NAMALWA (cell line): Measurements from ENCODE around the gene TRIM2.
A peak's percentile ranks its signal among the peaks of the same experiment; 100 is the strongest.
"Not testable (repeated sequence)": the region's sequence is repeated elsewhere in the genome, so short reads cannot be mapped to it uniquely, and the experiment has no call there.

Source experiments
- DNase-seq: peaks from one replicate; pipeline ENCODE4 v3.0.0-alpha.2; 2015; ENCODE audit warnings: low spot score

The TRIM2 gene

DNA sequence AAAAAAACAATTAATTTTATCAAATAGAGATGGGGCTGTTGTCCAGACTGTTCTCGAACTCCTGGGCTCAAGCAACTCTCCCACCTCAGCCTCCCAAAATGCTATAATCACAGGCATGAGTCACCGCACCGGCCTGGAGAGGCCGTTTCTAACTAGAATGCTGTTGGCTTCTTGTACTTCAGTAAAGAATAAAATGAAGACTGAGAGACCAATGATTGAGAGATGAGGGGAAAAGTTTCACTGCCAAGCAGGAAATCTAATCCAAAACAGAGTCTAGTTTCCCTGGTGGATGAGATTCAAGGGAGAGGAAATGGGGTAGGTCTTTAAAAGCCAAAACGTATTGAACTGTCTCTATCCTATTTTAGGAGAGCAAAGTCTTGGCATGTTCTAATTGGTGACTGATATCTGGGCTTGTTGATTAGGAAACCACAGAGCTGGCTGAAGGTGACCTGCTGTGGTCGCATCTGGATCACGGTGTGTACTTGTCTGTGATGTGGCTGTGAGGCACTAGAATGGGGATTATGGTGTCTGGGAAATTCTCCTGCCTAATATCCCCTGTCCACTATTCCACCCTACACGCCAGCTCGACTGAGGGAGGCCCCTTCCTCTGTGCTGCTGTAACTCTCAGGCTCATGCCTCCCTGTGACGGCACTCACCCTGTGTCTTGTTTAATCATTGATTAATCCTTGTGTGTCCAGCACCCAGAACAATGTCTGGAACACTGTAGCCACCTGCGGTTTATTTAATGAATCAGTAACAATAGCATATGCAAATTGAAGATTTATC is 15.0 kb upstream of the TRIM2 start:
- DNase-seq: no peak

DNA sequence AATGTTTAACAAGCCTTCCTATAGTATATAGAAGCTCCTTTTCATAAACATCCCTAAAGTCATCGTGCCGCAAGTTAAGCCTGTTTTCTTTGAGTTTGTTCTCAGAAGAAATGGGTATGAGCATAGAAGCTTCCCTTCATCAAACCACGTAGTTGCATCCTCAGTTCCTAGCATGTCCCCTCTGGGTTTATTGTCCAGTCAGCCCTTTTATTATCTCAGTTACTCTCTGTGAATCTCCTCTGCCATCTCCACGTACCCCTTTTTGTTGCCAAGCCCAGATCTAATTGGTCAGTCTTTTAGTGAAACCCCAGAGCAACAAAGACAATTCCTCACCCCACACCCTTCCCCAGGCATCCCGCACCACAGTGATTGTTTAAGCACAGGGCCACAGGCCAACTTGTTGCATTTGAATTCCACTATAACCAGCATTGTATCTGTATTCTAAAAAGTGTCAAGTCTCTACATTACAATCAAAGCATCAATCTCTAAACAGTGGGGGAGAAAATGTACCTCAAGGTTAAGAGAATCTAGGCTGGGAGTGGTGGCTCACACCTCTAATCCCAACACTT is 12.4 kb upstream of the TRIM2 start:
- DNase-seq: no peak

DNA sequence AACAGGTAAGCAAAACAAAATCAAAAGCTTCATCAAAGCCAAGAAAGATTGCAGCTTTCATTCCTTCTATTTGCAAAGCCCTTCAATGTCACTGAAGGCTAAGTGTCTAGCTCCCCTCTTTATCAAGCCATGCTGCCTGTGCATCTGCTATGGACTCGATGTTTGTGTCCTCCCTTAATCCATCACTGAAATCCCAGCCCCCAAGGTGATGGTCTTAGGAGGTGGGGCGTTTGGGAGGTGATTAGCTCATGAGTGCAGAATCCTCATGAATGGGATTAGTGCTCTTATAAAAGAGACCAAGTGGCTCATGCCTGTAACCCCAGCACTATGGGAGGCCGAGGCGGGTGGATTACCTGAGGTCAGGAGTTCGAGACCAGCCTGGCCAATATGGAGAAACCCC is 6.9 kb upstream of the TRIM2 start:
- no peak for DNase-seq

DNA sequence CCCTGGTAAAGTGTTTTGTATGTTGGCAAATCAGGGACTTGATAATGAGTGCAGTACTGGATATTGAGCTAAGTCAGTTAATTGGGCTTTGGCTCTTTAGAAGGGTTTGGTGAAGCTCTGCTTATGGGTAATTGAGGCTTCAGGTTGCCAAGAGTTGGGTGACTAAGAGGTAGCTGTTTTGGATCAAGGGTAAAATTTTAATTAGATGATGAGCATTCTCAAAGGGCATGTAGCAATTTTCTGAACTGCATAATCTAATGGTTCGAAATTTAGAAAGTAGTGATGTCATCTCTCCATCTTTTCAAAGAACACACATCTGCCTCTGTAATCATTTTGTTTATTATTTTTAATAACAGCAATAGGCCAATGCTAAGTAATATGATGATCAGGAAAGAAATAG is 5.5 kb upstream of the TRIM2 start:
- no peak for DNase-seq

DNA sequence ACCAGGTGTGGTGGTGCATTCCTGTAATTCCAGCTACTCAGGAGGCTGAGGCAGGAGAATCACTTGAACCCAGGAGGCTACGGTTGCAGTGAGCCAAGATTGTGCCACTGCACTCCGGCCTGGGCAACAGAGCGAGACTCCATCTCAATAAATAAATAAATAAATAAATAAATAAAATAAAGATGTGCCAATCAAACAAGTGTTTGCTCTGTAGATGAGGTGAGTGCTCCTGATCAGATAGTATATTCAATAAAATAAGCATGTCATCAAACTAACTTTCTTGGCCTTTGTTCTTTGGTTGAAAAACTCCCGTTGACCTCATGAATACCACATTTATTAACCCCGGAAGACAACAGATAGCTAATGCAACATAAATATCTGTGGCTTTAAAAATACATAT is 497 bp upstream of the TRIM2 start:
- DNase-seq: not testable (repeated sequence)

DNA sequence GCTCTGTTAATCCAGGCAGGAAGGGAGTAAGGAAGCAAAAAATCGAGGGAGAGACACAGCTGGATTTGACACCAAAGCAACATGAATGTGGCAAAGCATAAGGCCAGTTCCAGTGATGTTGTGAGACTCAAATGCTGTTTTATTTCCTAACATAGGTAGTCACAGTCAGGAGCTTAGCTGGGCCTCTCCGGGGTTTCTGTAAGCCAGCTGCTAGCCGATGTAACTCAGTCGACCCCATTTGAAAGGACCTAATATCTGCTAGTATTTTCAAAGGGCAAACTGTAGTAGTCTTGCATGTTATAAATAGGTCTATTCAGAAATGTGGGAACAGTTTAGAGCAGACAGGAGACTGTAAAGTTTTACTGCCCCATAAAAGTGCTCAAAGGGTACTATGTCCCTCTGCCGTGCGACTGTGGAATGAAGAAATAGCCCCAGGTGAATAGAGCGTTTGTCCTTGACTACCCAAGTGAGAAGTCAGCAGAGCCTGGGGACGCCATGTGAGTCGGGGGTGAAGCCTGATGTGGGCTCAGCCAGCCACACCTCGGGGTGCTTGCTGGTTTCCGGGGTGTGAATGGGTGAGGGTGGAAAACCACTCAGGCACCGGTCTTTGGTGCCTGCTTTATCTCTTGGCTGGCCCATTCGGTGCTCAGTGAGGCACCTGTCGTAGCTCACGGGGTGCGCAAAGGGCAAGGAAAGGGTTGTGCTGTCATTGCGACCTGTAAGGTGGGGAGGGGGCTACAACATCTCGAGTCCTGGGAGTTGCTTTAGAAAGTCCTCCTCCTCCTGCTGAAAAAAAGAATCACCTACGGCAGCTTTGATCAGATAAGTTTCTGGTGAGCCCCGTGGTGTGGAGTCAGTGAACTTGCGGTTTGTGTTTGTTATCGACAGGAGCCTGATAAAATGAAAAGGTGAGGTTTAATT is 745 bp downstream of the TRIM2 start:
- DNase-seq: no peak

DNA sequence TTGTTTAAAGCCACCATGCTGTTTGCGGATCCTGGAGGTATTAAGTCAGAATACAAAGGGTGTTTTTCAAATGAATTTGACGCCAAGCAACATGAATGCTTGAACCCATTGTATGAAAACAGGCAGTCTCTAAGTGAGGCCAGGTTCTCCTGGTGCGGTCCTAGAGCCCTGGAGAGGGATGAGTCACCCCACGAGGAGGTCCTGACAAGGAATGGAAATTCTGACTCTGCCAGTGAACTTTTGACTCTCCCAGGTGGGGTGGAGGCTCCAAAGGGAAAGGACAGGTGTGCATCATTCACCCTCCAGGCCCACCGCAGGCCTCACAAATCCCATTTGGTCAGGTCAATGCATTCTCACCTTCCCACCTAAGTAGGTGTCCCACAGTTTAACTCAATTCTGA is 1.5 kb downstream of the TRIM2 start:
- no peak for DNase-seq

DNA sequence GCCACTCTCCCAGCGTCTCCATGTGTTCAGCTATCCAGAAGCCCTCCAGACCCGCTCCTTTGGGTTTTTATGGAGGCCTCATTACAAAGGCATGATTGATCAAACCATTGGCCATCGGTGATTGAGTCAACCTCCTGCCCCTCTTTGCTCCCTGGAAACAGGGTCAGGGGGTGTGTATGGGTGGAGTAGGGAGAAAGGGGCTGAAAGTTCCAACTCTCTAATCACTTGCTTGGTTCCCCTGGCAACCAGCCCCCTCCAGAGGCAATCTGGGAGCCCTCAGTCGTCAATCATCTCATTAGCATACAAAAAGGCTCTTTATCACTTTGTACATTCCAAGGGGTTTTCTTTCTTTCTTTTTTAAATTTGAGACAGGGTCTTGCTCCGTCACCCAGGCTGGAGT is 2.3 kb downstream of the TRIM2 start:
- DNase-seq: no peak

DNA sequence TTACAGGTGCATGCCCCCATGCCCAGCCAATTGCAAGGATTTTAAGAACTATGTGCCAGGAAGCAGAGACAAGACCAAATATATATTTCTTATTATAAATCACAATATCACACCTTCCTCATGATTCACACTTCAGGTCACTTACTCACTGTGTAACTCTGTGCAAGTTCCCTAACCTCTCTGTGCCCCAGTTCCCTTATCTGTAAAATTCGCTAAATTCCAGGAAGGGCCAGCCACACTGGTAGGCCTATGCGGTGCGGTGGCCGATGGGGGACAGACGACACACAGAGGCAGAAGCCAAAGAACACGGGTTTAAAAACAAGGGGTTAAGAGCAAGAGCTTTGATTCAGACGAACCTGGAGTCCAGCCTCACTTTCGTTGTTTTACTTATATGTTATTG is 2.8 kb downstream of the TRIM2 start:
- DNase-seq: no peak

DNA sequence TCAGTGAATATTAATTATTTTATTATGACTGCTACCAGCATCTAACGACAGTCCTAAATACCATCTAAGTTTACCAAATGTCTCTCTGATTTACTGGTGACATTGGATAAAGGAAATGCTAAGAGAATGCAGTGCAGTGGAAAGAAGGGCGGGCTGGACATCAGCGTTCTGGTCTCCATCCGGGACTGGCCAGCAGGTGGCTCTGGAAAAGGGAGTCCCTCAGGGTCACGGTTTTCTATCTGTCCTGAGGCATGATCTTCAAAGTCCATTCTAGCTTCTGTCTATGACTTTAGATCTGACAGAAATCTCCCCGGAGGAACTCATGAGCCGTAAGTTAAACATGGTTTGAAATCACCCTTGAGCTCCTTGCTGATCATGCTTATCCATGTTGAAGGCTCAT is 3.3 kb downstream of the TRIM2 start:
- no peak for DNase-seq

DNA sequence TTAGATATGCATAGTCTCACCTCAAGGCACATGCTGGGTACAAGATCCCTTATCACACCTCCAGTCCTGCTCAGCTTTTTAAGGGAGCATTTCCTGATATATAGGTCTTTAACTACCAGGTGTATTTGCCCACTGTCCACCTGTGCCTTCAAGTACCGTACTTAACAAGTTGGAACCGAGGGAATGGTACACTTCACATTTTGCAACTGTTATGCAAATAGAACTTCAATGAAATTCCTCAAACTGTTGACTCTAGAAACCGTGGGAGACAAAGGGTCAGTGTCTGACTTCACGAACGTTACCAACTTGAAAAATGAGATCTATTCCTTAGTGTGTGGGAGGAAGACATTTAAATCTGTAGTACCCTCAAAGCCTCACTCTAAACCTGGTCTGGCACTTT is 5.2 kb downstream of the TRIM2 start:
- no peak for DNase-seq

DNA sequence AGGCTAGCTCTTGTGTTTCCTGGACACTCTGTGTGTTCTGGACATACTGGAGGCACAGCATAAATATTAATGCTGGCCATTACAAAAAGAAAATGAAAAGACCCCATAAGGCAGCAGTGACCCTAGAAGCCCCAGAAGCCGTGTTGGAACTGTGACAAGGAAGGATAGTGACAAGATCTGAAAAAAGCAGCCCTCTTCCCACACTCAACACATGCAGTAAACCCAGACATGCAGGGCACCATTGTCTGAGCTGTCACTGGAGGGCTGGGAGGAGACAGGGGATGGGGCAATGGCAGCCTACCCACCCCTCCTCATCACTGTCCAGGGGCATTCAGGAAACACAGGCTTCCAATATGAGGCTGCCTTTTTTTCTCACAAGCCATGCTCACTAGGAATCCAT is 6.5 kb downstream of the TRIM2 start:
- no peak for DNase-seq

DNA sequence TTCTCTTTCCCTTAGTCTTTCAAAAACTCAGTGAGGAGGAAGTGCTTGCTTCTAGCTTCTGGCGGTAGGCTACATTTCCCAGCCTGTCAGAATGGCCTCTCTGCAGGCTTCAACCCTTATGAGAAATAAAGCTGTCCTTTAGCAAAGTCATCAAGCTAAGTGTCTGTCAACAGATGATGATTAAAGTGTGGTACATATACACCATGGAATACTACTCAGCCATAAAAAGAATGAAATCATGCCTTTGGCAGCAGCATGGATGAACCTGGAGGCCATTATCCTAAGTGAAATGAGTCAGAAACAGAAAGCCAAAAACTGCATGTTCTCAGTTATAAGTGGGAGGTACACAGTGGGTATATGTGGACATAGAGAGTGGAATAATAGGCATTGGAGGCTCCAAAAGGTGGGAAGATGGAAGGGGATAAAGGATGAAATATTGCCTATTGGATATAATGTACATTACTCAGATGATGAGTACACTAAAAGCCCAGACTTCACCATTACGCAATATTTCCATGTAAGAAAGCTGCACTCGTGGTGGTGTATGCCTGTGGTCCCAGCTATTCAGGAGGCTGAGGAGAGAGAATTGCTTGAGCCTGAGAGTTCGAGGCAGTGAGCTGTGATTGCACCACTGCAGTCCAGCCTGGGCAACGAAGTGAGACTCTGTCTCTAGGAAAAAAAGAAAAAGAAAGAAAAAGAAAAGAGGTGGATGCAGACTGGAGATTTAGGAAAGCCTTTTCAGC is 7.9 kb downstream of the TRIM2 start:
- DNase-seq: no peak

DNA sequence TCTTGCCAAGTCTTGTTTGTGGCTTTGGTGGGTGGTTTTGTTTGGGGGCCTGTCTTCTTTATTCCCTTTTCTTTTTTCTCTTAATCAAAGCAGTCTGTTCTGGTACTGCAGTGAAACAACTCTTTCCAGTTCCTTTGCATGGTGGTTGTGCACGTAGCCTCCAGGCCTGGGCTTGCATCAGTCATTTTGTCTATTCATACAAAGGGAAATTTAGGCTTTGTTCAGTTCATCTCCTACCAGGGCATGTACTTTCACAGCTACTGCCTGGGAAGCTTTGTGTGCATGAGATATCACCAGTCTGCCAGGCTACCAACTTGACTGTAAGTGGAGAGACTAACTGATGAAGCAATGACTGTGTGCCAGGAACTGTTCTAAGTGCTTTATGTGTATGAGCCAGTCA is 8.5 kb downstream of the TRIM2 start:
- DNase-seq: no peak

DNA sequence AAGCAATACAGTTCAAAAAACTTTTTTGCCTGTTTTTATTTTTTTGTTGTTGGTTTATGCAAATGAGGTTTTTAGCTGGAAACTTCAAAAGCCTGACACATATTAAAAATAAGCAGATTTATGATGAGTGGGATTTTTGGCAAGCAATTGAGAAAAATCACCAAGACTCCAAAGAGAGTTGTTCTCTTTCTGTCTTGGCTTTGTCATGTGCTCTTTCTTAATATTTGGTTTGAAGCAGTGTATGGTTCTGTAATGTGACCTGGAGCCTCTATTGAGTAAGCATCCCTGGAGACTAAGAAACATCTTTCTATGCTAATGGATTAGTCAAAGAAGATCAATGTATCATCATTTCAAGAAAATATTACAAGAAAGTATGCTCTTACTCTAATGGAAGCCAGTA is 11.7 kb downstream of the TRIM2 start:
- DNase-seq: no peak

DNA sequence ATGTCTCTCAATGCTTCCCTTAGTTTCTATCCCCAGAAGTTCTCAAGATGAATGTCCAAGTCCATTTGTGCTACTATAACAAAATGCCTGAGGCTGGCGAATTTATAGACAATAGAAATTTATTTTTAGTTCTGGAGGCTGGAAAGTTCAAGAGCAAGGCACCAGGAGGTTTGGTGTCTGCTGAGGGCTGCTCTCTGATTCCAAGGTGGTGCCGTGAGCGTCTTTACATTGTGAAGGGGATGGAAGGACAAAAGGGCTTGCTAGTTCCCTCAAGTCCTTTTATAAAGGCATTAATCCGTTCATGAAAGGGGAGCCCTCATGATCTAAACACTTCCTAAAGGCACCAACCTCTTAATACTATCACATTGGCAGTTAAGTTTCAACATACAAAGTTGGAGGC is 12.3 kb downstream of the TRIM2 start:
- DNase-seq: no peak

DNA sequence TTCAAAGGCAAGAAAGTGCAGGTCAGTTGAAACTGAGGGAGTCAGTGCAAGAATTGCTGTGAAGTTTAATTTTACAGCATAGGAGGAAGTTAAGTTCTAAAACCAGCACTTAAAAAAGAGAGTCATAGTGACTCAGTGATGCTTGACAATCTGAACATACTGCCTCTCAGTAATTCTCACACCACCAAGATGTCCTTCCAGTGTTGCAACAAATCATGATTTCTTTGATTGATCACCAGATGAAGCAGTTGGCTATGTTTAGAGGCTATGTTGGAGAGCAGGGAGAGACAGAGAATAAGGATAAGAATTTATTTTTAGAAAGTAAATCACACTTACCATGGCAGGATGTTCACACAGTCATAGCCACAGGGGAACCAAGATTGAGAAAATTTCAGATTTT is 13.2 kb downstream of the TRIM2 start:
- DNase-seq: peak; percentile 34

DNA sequence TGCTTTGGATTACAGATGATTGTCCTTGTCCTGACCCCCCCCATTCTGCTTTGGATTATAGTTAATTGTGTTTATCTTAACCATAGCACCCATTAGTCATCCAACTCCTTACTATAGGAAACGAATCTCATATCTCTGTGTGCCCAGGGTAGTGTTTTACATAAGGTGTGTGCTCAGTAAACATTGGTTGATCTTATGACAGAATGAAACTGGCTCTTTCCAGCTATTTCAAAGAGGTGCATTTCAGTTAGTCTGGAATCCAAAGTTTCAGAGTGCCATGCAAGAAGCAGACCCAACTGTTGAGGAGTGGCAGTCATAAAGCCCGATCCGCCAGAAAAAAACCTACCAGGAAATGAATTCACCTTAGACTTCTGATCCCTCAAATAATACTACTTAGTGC is 14.7 kb downstream of the TRIM2 start:
- no peak for DNase-seq

DNA sequence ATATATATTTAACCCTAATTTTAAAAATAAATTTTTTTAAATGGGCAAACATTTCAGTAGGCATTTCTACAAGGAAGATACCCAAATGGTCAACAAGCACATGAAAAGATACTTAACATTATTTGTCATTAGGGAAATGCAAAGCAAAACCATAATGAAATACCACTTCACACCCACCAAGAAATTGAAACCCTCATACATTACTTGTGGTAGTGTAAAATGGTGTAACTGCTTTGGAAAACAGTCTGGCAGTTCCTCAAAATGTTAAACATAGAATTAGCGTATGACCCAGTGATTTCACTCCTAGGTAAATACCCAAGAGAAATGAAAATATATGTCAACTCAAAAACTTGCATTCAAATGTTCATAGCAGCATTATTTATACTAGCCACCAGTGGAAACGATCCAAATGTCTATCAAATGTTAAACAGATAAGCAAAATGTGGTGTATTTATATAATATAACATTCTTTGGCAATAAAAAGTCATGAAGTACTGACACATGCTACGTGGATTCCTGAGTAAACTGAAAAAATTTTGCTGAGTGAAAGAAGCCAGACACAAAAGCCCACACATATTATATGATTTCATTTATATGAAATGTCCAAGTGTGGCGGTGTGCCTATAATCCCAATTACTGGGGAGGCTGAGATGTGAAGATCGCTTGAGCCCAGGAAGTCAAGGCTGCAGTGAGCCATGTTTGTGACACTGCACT is 16.6 kb downstream of the TRIM2 start:
- no peak for DNase-seq

DNA sequence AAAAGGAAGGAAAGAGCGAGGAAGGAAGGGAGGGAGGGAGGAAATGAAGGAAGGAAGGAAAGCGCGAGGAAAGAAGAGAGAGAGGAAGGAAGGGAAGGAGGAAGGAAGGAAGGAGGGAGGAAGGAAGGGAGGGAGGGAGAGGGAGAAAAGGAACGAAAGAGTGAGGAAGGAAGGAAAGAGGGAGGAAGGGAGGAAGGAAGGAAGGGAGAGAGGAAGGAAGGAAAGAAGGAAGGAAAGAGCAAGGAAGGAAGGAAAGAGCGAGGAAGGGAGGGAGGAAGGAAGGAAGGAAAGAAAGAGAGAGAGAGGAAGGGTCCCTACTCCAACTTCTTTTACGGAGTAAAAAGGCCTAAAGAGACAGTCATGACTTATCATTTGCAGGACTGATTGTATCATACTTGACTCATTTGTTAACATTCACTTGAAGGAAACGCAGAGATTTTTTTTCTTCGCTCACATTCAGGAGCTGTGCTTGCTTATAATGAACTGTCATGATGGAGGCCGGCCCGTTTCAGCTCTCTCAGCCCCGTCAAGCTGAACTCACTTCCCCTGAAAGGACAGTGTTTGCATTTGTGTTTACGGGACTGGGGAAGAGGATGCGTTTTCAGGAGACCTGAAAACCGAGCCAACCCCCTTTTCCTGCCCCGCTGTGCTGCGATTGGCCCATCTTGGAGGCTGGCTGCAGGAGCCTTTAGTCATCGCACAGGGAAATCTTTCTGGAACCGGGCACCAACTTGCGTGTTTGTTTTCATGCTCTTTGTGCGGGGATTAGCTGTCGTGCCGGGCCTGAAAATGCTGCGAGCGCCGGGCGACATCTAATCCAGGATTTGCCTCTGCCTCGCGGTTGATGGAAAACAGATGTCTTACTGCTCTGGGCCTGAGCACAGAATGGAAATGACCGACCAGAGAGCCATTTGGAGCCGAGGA is 17.8 kb downstream of the TRIM2 start:
- peak; percentile 48 for DNase-seq
